Left ventricle myocardium inferior (tissue), 1 donor: ENCODE results near the gene SPCS2. TPM values are rescaled to one million over a fixed set of nuclear protein-coding genes. Genes with fewer than 3 reads are reported as not detected.

Source experiments
- DNase-seq: peaks from one replicate; pipeline ENCODE4 v3.0.0-alpha.2; 2020
- H3K27ac ChIP-seq: fragments of 200-600 bp; replicated peaks from 2 replicates; pipeline ENCODE4 v1.8.0; 2021
- H3K27me3 ChIP-seq: fragments of 200-600 bp; 2 replicates; pipeline ENCODE4 v1.8.0; 2021; ENCODE audit warnings: low read depth
- H3K36me3 ChIP-seq: fragments of 200-600 bp; 2 replicates; pipeline ENCODE4 v1.8.0; 2021
- H3K4me1 ChIP-seq: fragments of 200-600 bp; 2 replicates; pipeline ENCODE4 v1.8.0; 2021
- H3K4me3 ChIP-seq: fragments of 200-600 bp; 2 replicates; pipeline ENCODE4 v1.8.0; 2021; ENCODE audit warnings: mild to moderate bottlenecking, moderate library complexity
- H3K9me3 ChIP-seq: fragments of 200-600 bp; replicated peaks from 2 replicates; pipeline ENCODE4 v1.8.0; 2021
- CTCF ChIP-seq: fragments of 200-600 bp; IDR thresholded peaks from 2 replicates; pipeline ENCODE4 v1.8.0; 2021; ENCODE audit warnings: antibody characterized with exemption, mild to moderate bottlenecking, borderline replicate concordance
- intact Hi-C: fragments of 100-400 bp; cut with micrococcal nuclease; formaldehyde crosslinking; loops from one replicate; pipeline ENCODE4 v1.11.0; 2022
- total RNA-seq: library from RNA; stranded (reverse); fragmentation: NEBNext Ultra II Directional; extraction: Animal tissue kit (Norgen Biotek cat#: 25700); gene quantifications from one replicate; pipeline ENCODE4 v1.2.1, GENCODE V29; 2021
- donor health status: DM: no; HTN: yes; CAD: no; lungs with severe emphysema.

The SPCS2 gene
- total RNA-seq, 1 donor from 2014 or later, result 103 TPM

GRCh38 chr11:74936976-74937375 lies 12.1 kb upstream of the SPCS2 start:
- H3K4me3 ChIP-seq, result no peak overlapping the region
- peaks cover 64% of the 10 kb centered on the region for H3K36me3 ChIP-seq
- no peak overlapping the region for H3K27ac ChIP-seq
- no peak for TF ChIP-seq CTCF
- H3K4me1 ChIP-seq, result peaks cover 4% of the 10 kb centered on the region
- no peak for DNase-seq
- no peaks in the 10 kb centered on the region for H3K27me3 ChIP-seq
- intact Hi-C loops, result no loop called here
- no peaks in the 10 kb centered on the region for H3K9me3 ChIP-seq

- H3K36me3 ChIP-seq, result peaks cover 57% of the 10 kb centered on the region
- H3K9me3 ChIP-seq, result no peaks in the 10 kb centered on the region
- H3K4me1 ChIP-seq, result peaks cover 4% of the 10 kb centered on the region
- no peak for DNase-seq
- no peak for TF ChIP-seq CTCF
- no peaks in the 10 kb centered on the region for H3K27me3 ChIP-seq
- intact Hi-C loops, result no loop called here
- no peak overlapping the region for H3K4me3 ChIP-seq
- no peak overlapping the region for H3K27ac ChIP-seq
Measured at GRCh38 chr11:74937696-74938475, 11.2 kb upstream of the SPCS2 start.

GRCh38 chr11:74941492-74941891 lies 7.6 kb upstream of the SPCS2 start:
- Histone ChIP-seq H3K4me1 (peaks cover 4% of the 10 kb centered on the region), H3K27me3 (no peaks in the 10 kb centered on the region), H3K4me3 (no peak overlapping the region), H3K27ac (no peak overlapping the region), H3K9me3 (no peaks in the 10 kb centered on the region), H3K36me3 (peaks cover 36% of the 10 kb centered on the region)
- DNase-seq, result no peak
- TF ChIP-seq CTCF, result no peak
- intact Hi-C loops, result no loop called here

GRCh38 chr11:74942073-74942759 lies 6.8 kb upstream of the SPCS2 start:
- DNase-seq, result no peak
- Histone ChIP-seq H3K27me3 (no peaks in the 10 kb centered on the region), H3K4me3 (no peak overlapping the region), H3K27ac (no peak overlapping the region), H3K36me3 (peaks cover 30% of the 10 kb centered on the region), H3K4me1 (peaks cover under 1% of the 10 kb centered on the region), H3K9me3 (no peaks in the 10 kb centered on the region)
- intact Hi-C loops, result no loop called here
- TF ChIP-seq CTCF, result no peak

GRCh38 chr11:74948546-74948897 lies 544 bp upstream of the SPCS2 start:
- Histone ChIP-seq H3K4me3 (peak overlapping the region; percentile 85), H3K27me3 (no peaks in the 10 kb centered on the region), H3K27ac (peak overlapping the region; percentile 83), H3K9me3 (no peaks in the 10 kb centered on the region), H3K36me3 (peaks cover 18% of the 10 kb centered on the region), H3K4me1 (peaks cover 57% of the 10 kb centered on the region)
- intact Hi-C loops, result no loop called here
- no peak for TF ChIP-seq CTCF
- DNase-seq, result no peak
